WTC11 (cell line): ENCODE data around the gene RFPL1.

ENCODE experiments used
- ATF3 ChIP-seq: sonication (generic); formaldehyde crosslinking; conservative IDR thresholded peaks from 2 replicates; pipeline ENCODE4 v1.8.1; 2022; ENCODE audit warnings: mild to moderate bottlenecking, missing genetic modification reagents
- CBFB ChIP-seq: sonication (generic); formaldehyde crosslinking; IDR thresholded peaks from 2 replicates; pipeline ENCODE4 v1.8.1; 2022; ENCODE audit warnings: mild to moderate bottlenecking, low read depth, missing genetic modification reagents
- MAX ChIP-seq: sonication (generic); formaldehyde crosslinking; IDR thresholded peaks from 2 replicates; pipeline ENCODE4 v1.8.0; 2022; ENCODE audit warnings: mild to moderate bottlenecking, missing genetic modification reagents
- MLX ChIP-seq: sonication (generic); formaldehyde crosslinking; IDR thresholded peaks from 2 replicates; pipeline ENCODE4 v1.8.1; 2023; ENCODE audit warnings: mild to moderate bottlenecking, missing genetic modification reagents, moderate library complexity
- TEAD1 ChIP-seq: sonication (generic); formaldehyde crosslinking; IDR thresholded peaks from 2 replicates; pipeline ENCODE4 v1.8.0; 2022; ENCODE audit warnings: mild to moderate bottlenecking, missing genetic modification reagents
- TEAD4 ChIP-seq: sonication (generic); formaldehyde crosslinking; IDR thresholded peaks from 2 replicates; pipeline ENCODE4 v1.8.0; 2022; ENCODE audit warnings: mild to moderate bottlenecking, missing genetic modification reagents
- ZNF121 ChIP-seq: sonication (generic); formaldehyde crosslinking; IDR thresholded peaks from 2 replicates; pipeline ENCODE4 v1.8.0; 2023; ENCODE audit warnings: missing genetic modification reagents
- TF ChIP-seq, protein P1 (sequence below): fragments of 200-600 bp; IDR thresholded peaks from 2 replicates; pipeline ENCODE4 v1.8.0; 2022; ENCODE audit warnings: antibody characterized with exemption

DNA sequence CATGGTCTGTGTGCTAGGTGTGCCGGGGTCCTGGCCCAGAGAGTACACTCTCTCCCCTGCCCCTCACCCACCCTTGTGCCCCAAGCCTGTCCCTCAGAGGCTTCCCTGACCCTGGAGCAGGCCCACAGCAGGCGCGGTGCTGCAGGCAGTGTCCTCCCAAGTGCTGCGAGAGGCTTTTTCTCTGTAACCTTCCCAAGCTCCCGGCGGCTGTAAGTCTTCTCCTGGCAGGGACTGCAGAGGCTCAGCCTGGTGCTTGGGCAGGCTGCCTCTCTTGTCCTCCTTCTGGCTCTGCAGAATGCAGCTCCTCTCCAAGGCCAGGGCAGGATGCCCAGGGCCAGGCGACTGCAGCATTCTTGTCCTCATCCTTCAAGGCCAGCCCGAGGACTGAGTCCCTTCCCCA, 15.9 kb downstream of the RFPL1 start:
- no peak for TF ChIP-seq CBFB (CRISPR knock-in tag)
- TF ChIP-seq TEAD4: no peak
- TF ChIP-seq MLX (CRISPR knock-in tag): no peak
- TF ChIP-seq, protein P1, sequence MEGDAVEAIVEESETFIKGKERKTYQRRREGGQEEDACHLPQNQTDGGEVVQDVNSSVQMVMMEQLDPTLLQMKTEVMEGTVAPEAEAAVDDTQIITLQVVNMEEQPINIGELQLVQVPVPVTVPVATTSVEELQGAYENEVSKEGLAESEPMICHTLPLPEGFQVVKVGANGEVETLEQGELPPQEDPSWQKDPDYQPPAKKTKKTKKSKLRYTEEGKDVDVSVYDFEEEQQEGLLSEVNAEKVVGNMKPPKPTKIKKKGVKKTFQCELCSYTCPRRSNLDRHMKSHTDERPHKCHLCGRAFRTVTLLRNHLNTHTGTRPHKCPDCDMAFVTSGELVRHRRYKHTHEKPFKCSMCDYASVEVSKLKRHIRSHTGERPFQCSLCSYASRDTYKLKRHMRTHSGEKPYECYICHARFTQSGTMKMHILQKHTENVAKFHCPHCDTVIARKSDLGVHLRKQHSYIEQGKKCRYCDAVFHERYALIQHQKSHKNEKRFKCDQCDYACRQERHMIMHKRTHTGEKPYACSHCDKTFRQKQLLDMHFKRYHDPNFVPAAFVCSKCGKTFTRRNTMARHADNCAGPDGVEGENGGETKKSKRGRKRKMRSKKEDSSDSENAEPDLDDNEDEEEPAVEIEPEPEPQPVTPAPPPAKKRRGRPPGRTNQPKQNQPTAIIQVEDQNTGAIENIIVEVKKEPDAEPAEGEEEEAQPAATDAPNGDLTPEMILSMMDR: no peak
- TF ChIP-seq MAX (CRISPR knock-in tag): no peak
- TF ChIP-seq ATF3 (CRISPR knock-in tag): no peak
- no peak for TF ChIP-seq ZNF121 (CRISPR knock-in tag)
- no peak for TF ChIP-seq TEAD1 (CRISPR knock-in tag)
